ENCODE measurements around the gene HHAT.

The HHAT gene

GRCh38 chr1:210359255-210359654, 30.6 kb downstream of the HHAT start:
- DNase-seq (ENCODE audit: low read depth in 3 of 3) = no peak

GRCh38 chr1:210360852-210361477, 32.3 kb downstream of the HHAT start:
- DNase-seq (ENCODE audit: low read depth in 3 of 3) = no peak

- DNase-seq (ENCODE audit: low read depth in 3 of 3) = no peak
Measured at GRCh38 chr1:210361665-210362064, 33.0 kb downstream of the HHAT start.

GRCh38 chr1:210362526-210362925, 33.8 kb downstream of the HHAT start:
- DNase-seq (ENCODE audit: low read depth in 3 of 3) = no peak

GRCh38 chr1:210363119-210363518, 34.4 kb downstream of the HHAT start:
- no peak for DNase-seq (ENCODE audit: low read depth in 3 of 3)

GRCh38 chr1:210364479-210364878, 35.8 kb downstream of the HHAT start:
- DNase-seq (ENCODE audit: low read depth in 3 of 3) = no peak

GRCh38 chr1:210366767-210367166, 38.1 kb downstream of the HHAT start:
- no peak for DNase-seq (ENCODE audit: low read depth in 3 of 3)

GRCh38 chr1:210367566-210367965, 38.9 kb downstream of the HHAT start:
- DNase-seq (ENCODE audit: low read depth in 3 of 3) = no peak

GRCh38 chr1:210369425-210369824, 40.7 kb downstream of the HHAT start:
- no peak for DNase-seq (ENCODE audit: low read depth in 3 of 3)

- no peak for DNase-seq (ENCODE audit: low read depth in 3 of 3)
Measured at GRCh38 chr1:210371916-210372315, 43.2 kb downstream of the HHAT start.

- no peak for DNase-seq (ENCODE audit: low read depth in 3 of 3)
Measured at GRCh38 chr1:210372491-210372890, 43.8 kb downstream of the HHAT start.

GRCh38 chr1:210372931-210373627, 44.4 kb downstream of the HHAT start:
- DNase-seq (ENCODE audit: low read depth in 3 of 3) = no peak

GRCh38 chr1:210373628-210373877, 44.9 kb downstream of the HHAT start:
- no peak for DNase-seq (ENCODE audit: low read depth in 3 of 3)

- DNase-seq (ENCODE audit: low read depth in 3 of 3) = peak; percentile 27 to 50 (median 28)
Measured at GRCh38 chr1:210373878-210374599, 45.3 kb downstream of the HHAT start.

GRCh38 chr1:210374600-210374953, 45.9 kb downstream of the HHAT start:
- DNase-seq (ENCODE audit: low read depth in 3 of 3) = no peak

GRCh38 chr1:210376836-210377372, 48.2 kb downstream of the HHAT start:
- no peak for DNase-seq (ENCODE audit: low read depth in 3 of 3)

GRCh38 chr1:210377731-210378333, 49.1 kb downstream of the HHAT start:
- DNase-seq (ENCODE audit: low read depth in 3 of 3) = no peak

- DNase-seq (ENCODE audit: low read depth in 3 of 3) = no peak
Measured at GRCh38 chr1:210378736-210379135, 50.0 kb downstream of the HHAT start.

- DNase-seq (ENCODE audit: low read depth in 3 of 3) = no peak
Measured at GRCh38 chr1:210381934-210382333, 53.2 kb downstream of the HHAT start.

- no peak for DNase-seq (ENCODE audit: low read depth in 3 of 3)
Measured at GRCh38 chr1:210384625-210385024, 55.9 kb downstream of the HHAT start.

GRCh38 chr1:210385228-210385627, 56.5 kb downstream of the HHAT start:
- DNase-seq (ENCODE audit: low read depth in 3 of 3) = no peak

GRCh38 chr1:210394281-210394821, 65.6 kb downstream of the HHAT start:
- DNase-seq (ENCODE audit: low read depth in 3 of 3) = no peak
